Keratinocyte (primary cell): ENCODE data around the gene MAGI1.

Experiments used
- CTCF ChIP-seq, 3 experiments: IDR thresholded peaks in 1 of 3; conservative IDR thresholded peaks in 1 of 3; optimal IDR thresholded peaks in 1 of 3; 2 replicates in 2 of 3; 3 replicates in 1 of 3; pipeline versions ENCODE3 to v1.5.1; 2011; ENCODE audit warnings: low read length in 3 of 3, mild to moderate bottlenecking in 3 of 3, moderate library complexity in 2 of 3, control low read depth in 1 of 3, inconsistent platforms in 1 of 3; ENCODE audit not compliant: insufficient read depth in 2 of 3; ENCODE audit errors: extremely low read depth in 1 of 3
- EZH2 ChIP-seq: IDR thresholded peaks from one replicate; pipeline ENCODE4 v1.6.1; 2012; ENCODE audit warnings: inconsistent platforms, mild to moderate bottlenecking, low read length, moderate library complexity

GRCh38 chr3:65377637-65378036 is 661.1 kb downstream of the MAGI1 start:
- TF ChIP-seq CTCF (optimal IDR thresholded peaks at IDR 0.05 in 1 of 3, IDR thresholded peaks at IDR 0.05 in 1 of 3, conservative IDR thresholded peaks at IDR 0.05 in 1 of 3; ENCODE audit: extremely low read depth in 1 of 3, insufficient read depth in 2 of 3, low read length in 3 of 3) (no peak), EZH2 (no peak)
